ENCODE data around the gene GLRA2. TPM values are rescaled to one million over a fixed set of nuclear protein-coding genes. Genes with fewer than 3 reads are reported as not detected.

Gene GLRA2
- total RNA-seq, 1 experiment from 2014 or later, result not detected

- H3K4me1 ChIP-seq (ENCODE audit: control insufficient read depth, insufficient read depth, low read length), result no peaks in the 10 kb centered on the region
- H3K9me3 ChIP-seq (ENCODE audit: control insufficient read depth, insufficient read depth, low read depth, low read length), result no peaks in the 10 kb centered on the region
- TF ChIP-seq REST (IDR thresholded peaks at IDR 0.05; ENCODE audit: insufficient read depth in 1 of 2, low read depth in 2 of 2, low read length in 1 of 2) (no peak), POLR2AphosphoS5 (IDR thresholded peaks at IDR 0.05; ENCODE audit: low read depth, low read length) (no peak), SIN3A (IDR thresholded peaks at IDR 0.05; ENCODE audit: borderline replicate concordance, insufficient read depth, low read depth, low read length) (no peak), TCF7L2 (IDR thresholded peaks at IDR 0.05; ENCODE audit: low read depth, low read length) (no peak), CTCF (IDR thresholded peaks at IDR 0.05) (no peak)
- no TSS peak for BruUV-seq (replicated peaks)
- no peak overlapping the region for H3K4me3 ChIP-seq (ENCODE audit: low read depth in 2 of 2, low read length in 2 of 2)
- intact Hi-C loops (cut with micrococcal nuclease; ENCODE audit: unreplicated experiment) (no loop called here), in situ Hi-C loops (cut with HindIII; ENCODE audit: low pct_unique_long_range_greater_than_20kb, low sequenced_read_pairs) (no loop called here)
- POLR2A ChIA-PET, result no interaction called here
- no peak for DNase-seq (ENCODE audit: low read depth, low spot score)
- no peaks in the 10 kb centered on the region for H3K27me3 ChIP-seq (ENCODE audit: control insufficient read depth, insufficient read depth, low read length)
- no peak for ATAC-seq
- H3K36me3 ChIP-seq (ENCODE audit: control insufficient read depth, insufficient read depth, low read length), result no peaks in the 10 kb centered on the region
- no peak overlapping the region for H3K27ac ChIP-seq (ENCODE audit: low read length)
- CTCF ChIA-PET, result no interaction called here
Observed at GRCh38 chrX:14533867-14534266, 4.5 kb downstream of the GLRA2 start.

- H3K27ac ChIP-seq (ENCODE audit: low read length), result no peak overlapping the region
- ATAC-seq (no peak), DNase-seq (ENCODE audit: low read depth, low spot score) (no peak)
- ChIA-PET CTCF (no interaction called here), POLR2A (no interaction called here)
- no peaks in the 10 kb centered on the region for H3K4me1 ChIP-seq (ENCODE audit: control insufficient read depth, insufficient read depth, low read length)
- intact Hi-C loops (cut with micrococcal nuclease; ENCODE audit: unreplicated experiment) (no loop called here), in situ Hi-C loops (cut with HindIII; ENCODE audit: low pct_unique_long_range_greater_than_20kb, low sequenced_read_pairs) (no loop called here)
- no peak for TF ChIP-seq SIN3A (IDR thresholded peaks at IDR 0.05; ENCODE audit: borderline replicate concordance, insufficient read depth, low read depth, low read length)
- TF ChIP-seq CTCF (IDR thresholded peaks at IDR 0.05), result no peak
- no peak for TF ChIP-seq REST (IDR thresholded peaks at IDR 0.05; ENCODE audit: insufficient read depth in 1 of 2, low read depth in 2 of 2, low read length in 1 of 2)
- TF ChIP-seq POLR2AphosphoS5 (IDR thresholded peaks at IDR 0.05; ENCODE audit: low read depth, low read length), result no peak
- TF ChIP-seq TCF7L2 (IDR thresholded peaks at IDR 0.05; ENCODE audit: low read depth, low read length), result no peak
- no TSS peak for BruUV-seq (replicated peaks)
- no peaks in the 10 kb centered on the region for H3K9me3 ChIP-seq (ENCODE audit: control insufficient read depth, insufficient read depth, low read depth, low read length)
- H3K36me3 ChIP-seq (ENCODE audit: control insufficient read depth, insufficient read depth, low read length), result no peaks in the 10 kb centered on the region
- no peaks in the 10 kb centered on the region for H3K27me3 ChIP-seq (ENCODE audit: control insufficient read depth, insufficient read depth, low read length)
- H3K4me3 ChIP-seq (ENCODE audit: low read depth in 2 of 2, low read length in 2 of 2), result no peak overlapping the region
Observed at GRCh38 chrX:14546190-14546589, 16.9 kb downstream of the GLRA2 start.

Measured in Panc1 (cell line).